GM10266 (cell line): Measurements from ENCODE around the gene ADGRD1.
A peak's percentile ranks its signal among the peaks of the same experiment; 100 is the strongest.

Experiments
- DNase-seq: peaks from one replicate; pipeline ENCODE4 v3.0.0; 2012; ENCODE audit errors: extremely low spot score
- TF ChIP-seq, protein P1 (sequence below): IDR thresholded peaks from 2 replicates; pipeline ENCODE4 v1.5.1; 2012; ENCODE audit warnings: mild to moderate bottlenecking, low read depth; ENCODE audit not compliant: control insufficient read depth, insufficient read depth; ENCODE audit errors: missing control alignments

ADGRD1 gene

DNA sequence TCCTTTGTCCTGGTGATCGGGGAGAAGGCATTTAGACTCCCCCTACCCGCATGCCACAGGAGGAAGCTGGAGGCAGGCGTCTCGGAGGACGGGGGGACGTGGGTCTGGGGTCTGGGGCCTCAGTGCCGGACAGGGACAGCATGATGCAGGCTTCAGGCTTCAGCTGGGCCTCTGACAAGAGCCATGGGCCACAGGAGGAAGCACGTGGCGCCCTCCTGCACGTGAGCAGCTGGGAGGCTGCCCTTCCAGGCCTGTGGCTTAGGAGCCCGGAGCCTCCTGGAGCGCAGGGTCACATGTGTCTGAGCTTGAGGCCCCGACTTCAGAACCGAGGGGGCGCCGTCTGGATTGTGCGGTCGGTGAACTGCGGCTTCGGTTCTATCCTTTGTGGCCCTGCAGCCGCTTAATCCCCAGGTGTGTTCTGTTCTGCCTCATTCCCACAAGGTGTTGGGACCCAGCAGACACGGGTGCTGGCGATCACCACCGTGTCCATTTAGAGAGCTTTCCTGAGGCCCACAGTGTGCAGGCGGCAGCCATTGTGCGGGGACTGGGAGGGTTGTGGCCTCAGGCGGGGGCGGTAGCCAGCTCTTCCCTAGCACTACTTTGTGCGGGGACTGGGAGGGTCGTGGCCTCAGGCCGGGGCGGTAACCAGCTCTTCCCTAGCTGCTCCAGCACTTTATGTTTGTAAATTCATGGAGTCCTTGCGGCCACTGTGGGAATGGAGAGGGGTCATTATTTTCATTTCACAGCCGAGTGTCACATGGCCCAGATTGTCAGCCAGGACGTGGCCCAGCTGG is 150.2 kb downstream of the ADGRD1 start:
- no peak for DNase-seq
- TF ChIP-seq, protein P1, sequence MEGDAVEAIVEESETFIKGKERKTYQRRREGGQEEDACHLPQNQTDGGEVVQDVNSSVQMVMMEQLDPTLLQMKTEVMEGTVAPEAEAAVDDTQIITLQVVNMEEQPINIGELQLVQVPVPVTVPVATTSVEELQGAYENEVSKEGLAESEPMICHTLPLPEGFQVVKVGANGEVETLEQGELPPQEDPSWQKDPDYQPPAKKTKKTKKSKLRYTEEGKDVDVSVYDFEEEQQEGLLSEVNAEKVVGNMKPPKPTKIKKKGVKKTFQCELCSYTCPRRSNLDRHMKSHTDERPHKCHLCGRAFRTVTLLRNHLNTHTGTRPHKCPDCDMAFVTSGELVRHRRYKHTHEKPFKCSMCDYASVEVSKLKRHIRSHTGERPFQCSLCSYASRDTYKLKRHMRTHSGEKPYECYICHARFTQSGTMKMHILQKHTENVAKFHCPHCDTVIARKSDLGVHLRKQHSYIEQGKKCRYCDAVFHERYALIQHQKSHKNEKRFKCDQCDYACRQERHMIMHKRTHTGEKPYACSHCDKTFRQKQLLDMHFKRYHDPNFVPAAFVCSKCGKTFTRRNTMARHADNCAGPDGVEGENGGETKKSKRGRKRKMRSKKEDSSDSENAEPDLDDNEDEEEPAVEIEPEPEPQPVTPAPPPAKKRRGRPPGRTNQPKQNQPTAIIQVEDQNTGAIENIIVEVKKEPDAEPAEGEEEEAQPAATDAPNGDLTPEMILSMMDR = no peak

DNA sequence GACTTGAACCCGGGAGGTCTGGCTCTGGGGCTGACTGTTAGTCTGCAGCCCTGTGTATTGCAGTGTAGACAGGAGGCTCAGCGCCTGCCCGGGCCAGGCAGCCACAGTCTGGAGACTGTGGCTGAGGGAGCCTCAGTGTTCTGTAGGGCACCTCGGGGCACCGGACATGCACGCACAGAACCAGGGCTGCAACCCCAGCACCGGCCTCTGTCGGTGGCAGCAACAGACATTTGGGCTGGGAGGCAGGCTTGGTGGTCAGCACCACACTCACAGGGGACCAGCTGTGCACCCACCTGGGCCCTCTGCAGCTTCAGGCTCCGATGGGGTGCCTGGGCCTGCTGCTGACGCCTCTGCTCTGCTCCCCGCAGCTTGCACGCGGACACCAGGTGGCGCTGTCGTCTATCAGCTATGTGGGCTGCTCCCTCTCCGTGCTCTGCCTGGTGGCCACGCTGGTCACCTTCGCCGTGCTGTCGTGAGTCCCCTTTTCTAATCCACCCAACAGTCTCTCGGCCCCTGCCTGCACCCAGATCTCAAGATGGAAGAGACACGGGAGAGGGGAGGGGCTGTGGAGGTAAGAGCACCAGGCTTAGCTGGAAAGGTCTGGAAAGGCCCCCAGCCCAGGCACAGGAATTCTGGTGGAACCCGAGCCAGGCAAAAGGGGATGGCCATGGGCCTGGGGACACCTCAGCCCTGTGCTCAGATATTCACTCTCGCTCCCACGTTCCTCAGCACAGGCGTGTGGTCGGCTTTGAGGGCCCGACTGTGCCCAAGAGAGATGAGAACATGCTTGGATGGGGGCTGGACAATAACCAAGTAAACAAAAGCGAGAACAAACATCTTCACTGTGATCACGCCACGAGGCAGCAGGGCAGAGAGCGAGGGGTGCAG is 151.0 kb downstream of the ADGRD1 start:
- TF ChIP-seq, protein P1 = peak; percentile 97
- DNase-seq = peak; percentile 80

DNA sequence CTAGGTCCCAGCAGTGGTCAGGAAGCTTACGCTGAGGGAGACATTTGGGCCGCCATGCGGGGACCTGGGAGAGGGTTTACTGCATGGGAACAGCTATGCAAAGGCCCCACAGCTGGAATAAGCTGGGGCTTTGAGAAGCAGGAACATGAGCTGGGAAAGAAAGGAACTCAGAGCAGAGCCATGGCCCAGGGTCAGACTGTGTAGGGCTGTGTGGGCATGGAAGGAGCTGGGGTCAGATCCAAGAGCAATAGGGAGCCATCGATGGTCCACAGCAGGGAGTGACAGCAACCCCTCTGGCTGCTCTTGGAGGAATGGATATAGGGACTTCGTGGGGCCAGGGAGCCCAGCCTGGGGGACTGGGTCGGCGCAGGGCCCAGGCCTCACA is 151.6 kb downstream of the ADGRD1 start:
- TF ChIP-seq, protein P1 = no peak
- no peak for DNase-seq

DNA sequence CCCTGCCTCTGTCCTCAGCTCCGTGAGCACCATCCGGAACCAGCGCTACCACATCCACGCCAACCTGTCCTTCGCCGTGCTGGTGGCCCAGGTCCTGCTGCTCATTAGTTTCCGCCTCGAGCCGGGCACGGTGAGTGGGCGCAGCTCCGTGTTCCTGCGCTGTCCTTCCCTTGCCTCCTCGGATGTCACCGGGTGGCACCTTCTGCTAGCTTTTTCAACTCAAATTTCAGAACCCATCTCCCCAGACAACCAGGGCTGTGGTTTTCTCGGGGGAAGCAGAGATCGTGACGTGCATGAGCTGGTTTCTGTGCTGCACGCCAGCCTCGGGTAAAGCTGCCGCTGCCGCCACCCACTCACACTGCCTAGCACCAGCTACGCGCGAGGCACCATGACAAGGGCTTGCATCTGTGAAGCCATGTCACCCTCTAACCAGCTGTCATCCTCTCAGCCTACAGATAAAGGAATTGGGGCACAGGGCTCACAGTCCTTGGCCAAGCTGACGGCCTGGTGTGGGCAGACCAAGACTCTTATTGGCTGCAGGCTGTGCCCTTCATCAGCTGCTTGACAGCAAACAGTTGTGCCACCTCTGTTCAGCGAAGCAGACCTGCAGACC is 152.1 kb downstream of the ADGRD1 start:
- TF ChIP-seq, protein P1 = no peak
- no peak for DNase-seq

DNA sequence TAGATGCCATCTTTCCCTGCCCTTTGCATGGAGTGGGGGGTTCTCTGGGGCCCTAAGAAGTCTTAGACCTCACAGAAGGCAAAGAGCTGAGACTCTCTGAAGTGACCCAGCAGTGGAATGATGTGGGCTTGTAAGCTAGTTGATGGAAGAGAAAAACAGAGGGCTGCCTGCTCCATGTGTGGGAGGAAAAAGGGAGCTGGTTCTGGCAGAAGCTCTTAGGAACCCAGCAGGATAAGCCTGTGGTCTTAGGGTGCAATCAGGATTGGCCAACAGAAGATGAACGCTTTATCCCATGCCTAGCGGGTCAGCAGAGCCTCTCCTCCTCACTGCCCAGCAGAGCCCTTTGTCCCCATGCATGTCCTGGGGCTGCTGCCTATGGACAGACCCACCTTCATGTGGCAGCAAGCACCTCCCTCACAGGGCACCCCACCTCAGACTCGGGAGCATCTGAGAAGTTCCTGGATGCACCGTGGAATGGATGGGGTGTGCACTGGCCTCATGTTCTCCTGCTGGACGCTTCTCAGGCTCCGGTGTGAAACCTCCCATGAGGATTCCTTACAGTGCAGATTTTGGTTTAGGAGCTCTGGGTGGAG is 152.7 kb downstream of the ADGRD1 start:
- TF ChIP-seq, protein P1 = no peak
- DNase-seq = no peak

DNA sequence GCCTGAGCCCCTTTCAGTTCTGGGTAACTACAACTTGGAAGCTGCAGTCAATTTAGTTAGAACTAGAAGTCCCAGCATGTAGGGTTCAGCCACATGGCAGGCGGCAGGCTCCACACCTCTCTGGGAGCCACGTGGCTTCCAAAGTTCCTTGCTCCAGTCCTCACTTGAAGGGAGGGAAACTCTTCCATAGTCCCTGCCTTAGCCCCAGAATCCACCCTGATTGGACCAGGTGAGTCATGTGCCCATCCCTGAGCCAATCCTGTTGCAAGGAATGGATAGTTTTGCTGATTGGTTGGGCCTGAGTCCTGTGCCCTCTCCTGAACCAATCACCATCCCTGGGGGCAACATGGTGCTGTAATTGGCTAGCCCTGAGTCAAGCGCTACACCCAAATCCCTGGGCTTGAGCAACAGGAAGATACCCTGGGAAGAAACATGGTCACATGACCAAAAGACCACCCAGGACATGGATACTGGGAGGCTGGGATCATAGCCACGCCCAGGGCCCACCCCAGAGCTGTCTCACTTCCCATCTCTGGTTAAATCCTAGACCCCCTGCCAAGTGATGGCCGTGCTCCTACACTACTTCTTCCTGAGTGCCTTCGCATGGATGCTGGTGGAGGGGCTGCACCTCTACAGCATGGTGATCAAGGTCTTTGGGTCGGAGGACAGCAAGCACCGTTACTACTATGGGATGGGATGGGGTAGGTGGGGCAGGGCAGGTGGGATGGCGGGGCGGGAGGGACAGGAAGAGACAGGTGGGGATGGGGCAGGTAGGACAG is 154.7 kb downstream of the ADGRD1 start:
- DNase-seq = no peak
- TF ChIP-seq, protein P1 = no peak
